ENCODE measurements around the gene GCM1. TPM values are rescaled to one million over a fixed set of nuclear protein-coding genes. Genes with fewer than 3 reads are reported as not detected.

The GCM1 gene
- total and polyA plus RNA-seq, 8 donors, result 0.05 TPM; not detected in 7

- no peak for DNase-seq
- intact Hi-C loops (cut with DNase I; ENCODE audit: low total_unique reads), result loop anchor here (10.0 kb wide), 1 partner anchor 110 kb away; no protein-coding TSS in a partner anchor
Measured at GRCh38 chr6:53175027-53175426, 26.4 kb upstream of the GCM1 start.

GRCh38 chr6:53172468-53172803, 23.8 kb upstream of the GCM1 start:
- H3K4me3 ChIP-seq, result no peak overlapping the region
- no peaks in the 10 kb centered on the region for H3K9me3 ChIP-seq
- DNase-seq, result no peak
- no peak for TF ChIP-seq POLR2A (IDR thresholded peaks at IDR 0.05)
- no peak for TF ChIP-seq CTCF (IDR thresholded peaks at IDR 0.05)
- TF ChIP-seq EP300 (IDR thresholded peaks at IDR 0.05), result no peak
- no peak for TF ChIP-seq POLR2AphosphoS5 (IDR thresholded peaks at IDR 0.05)
- H3K27me3 ChIP-seq, result no peaks in the 10 kb centered on the region
- WGBS, 5 donors, result 70 to 84% (median 78%) methylated on average over 6 of the region's 6 CpGs
- no peaks in the 10 kb centered on the region for H3K36me3 ChIP-seq
- intact Hi-C loops (cut with DNase I; ENCODE audit: low total_unique reads), result loop anchor here (5.0 to 10.0 kb wide), 2 partner anchors 112 to 310 kb away; no protein-coding TSS in a partner anchor
- H3K4me1 ChIP-seq, result no peaks in the 10 kb centered on the region
- no peak overlapping the region for H3K27ac ChIP-seq

More at GRCh38 chr6:53175027-53175426, 26.4 kb upstream of the GCM1 start:
- Histone ChIP-seq H3K4me1 (peaks cover 0 to 2% (median 0%) of the 10 kb centered on the region in 4 donors), H3K4me3 (no peak overlapping the region), H3K27me3 (no peaks in the 10 kb centered on the region), H3K9me3 (no peaks in the 10 kb centered on the region), H3K36me3 (no peaks in the 10 kb centered on the region), H3K27ac (no peak overlapping the region)
- 60 to 81% (median 66%) methylated on average over 2 of the region's 2 CpGs for WGBS, 5 donors
- no peak for TF ChIP-seq POLR2AphosphoS5 (IDR thresholded peaks at IDR 0.05)

- intact Hi-C loops (cut with DNase I; ENCODE audit: low total_unique reads), result loop anchor here (5.0 to 10.0 kb wide), 2 partner anchors 113 to 310 kb away; no protein-coding TSS in a partner anchor
- no peaks in the 10 kb centered on the region for H3K9me3 ChIP-seq
- no peaks in the 10 kb centered on the region for H3K27me3 ChIP-seq
- TF ChIP-seq POLR2A (IDR thresholded peaks at IDR 0.05) (no peak), EP300 (IDR thresholded peaks at IDR 0.05) (no peak), CTCF (IDR thresholded peaks at IDR 0.05) (peak in 6 of 7 experiments; percentile 89 to 100 (median 100)), POLR2AphosphoS5 (IDR thresholded peaks at IDR 0.05) (peak in 1 of 3 donors; percentile 68)
- 50 to 53% (median 52%) methylated on average over 20 of the region's 20 CpGs for WGBS, 5 donors
- no peak overlapping the region for H3K4me3 ChIP-seq
- no peaks in the 10 kb centered on the region for H3K4me1 ChIP-seq
- H3K27ac ChIP-seq, result no peak overlapping the region
- peak; percentile 94 for DNase-seq
- no peaks in the 10 kb centered on the region for H3K36me3 ChIP-seq
Measured at GRCh38 chr6:53171605-53172467, 23.2 kb upstream of the GCM1 start.

- DNase-seq, result no peak
- 82 to 92% (median 89%) methylated on average over 4 of the region's 4 CpGs for WGBS, 5 donors
- intact Hi-C loops (cut with DNase I; ENCODE audit: low total_unique reads), result no loop called here
Measured at GRCh38 chr6:53168516-53169267, 20.1 kb upstream of the GCM1 start.

More at GRCh38 chr6:53168516-53169267, 20.1 kb upstream of the GCM1 start:
- H3K27ac ChIP-seq, result no peak overlapping the region
- H3K9me3 ChIP-seq, result no peaks in the 10 kb centered on the region
- no peaks in the 10 kb centered on the region for H3K27me3 ChIP-seq
- no peak overlapping the region for H3K4me3 ChIP-seq
- H3K4me1 ChIP-seq, result no peaks in the 10 kb centered on the region
- H3K36me3 ChIP-seq, result no peaks in the 10 kb centered on the region
- no peak for TF ChIP-seq EP300 (IDR thresholded peaks at IDR 0.05)
- no peak for TF ChIP-seq CTCF (IDR thresholded peaks at IDR 0.05)
- no peak for TF ChIP-seq POLR2AphosphoS5 (IDR thresholded peaks at IDR 0.05)
- TF ChIP-seq POLR2A (IDR thresholded peaks at IDR 0.05), result no peak

Measured in stomach (tissue), 9 donors.